Liver (tissue), 3 donors: ENCODE measurements around the gene STAMBPL1.

ENCODE experiments used
- ATF3 ChIP-seq: IDR thresholded peaks from 2 replicates; pipeline ENCODE4 v1.6.1; 2016; ENCODE audit warnings: antibody characterized with exemption
- CTCF ChIP-seq: fragments of 150-350 bp; IDR thresholded peaks from 2 replicates; pipeline ENCODE4 v1.5.1; 2017; ENCODE audit warnings: improper control_type of control experiment, low read depth, low read length; ENCODE audit not compliant: missing input control
- JUND ChIP-seq, 2 donors: IDR thresholded peaks; 2 replicates each; pipeline ENCODE4 v1.6.1; 2016; ENCODE audit warnings: antibody characterized with exemption in 2 of 2
- MAX ChIP-seq: IDR thresholded peaks from 2 replicates; pipeline ENCODE4 v1.6.1; 2016; ENCODE audit warnings: antibody characterized with exemption
- RAD21 ChIP-seq, 2 donors: IDR thresholded peaks; 2 replicates each; pipeline ENCODE4 v1.6.1; 2016; ENCODE audit warnings: antibody characterized with exemption in 2 of 2, mild to moderate bottlenecking in 2 of 2
- REST ChIP-seq: IDR thresholded peaks from 2 replicates; pipeline ENCODE4 v1.6.1; 2016; ENCODE audit warnings: antibody characterized with exemption, mild to moderate bottlenecking
- TAF1 ChIP-seq: conservative IDR thresholded peaks from 2 replicates; pipeline ENCODE4 v1.6.1; 2016; ENCODE audit warnings: antibody characterized with exemption, mild to moderate bottlenecking
- YY1 ChIP-seq: IDR thresholded peaks from 2 replicates; pipeline ENCODE4 v1.6.1; 2016; ENCODE audit warnings: antibody characterized with exemption, mild to moderate bottlenecking
- ZBTB33 ChIP-seq: IDR thresholded peaks from 2 replicates; pipeline ENCODE4 v1.6.1; 2016; ENCODE audit warnings: antibody characterized with exemption
- donor health status: healthy.
- donor health status: healthy.

GRCh38 chr10:88892222-88892967 is 12.3 kb downstream of the STAMBPL1 start:
- TF ChIP-seq JUND (IDR thresholded peaks at IDR 0.05) (no peak), CTCF (no peak), RAD21 (IDR thresholded peaks at IDR 0.05) (no peak), ATF3 (no peak), TAF1 (no peak), ZBTB33 (no peak), YY1 (no peak), MAX (no peak), REST (no peak)
